SK-N-SH treated with all-trans-retinoic acid at 6 μM for 48 hours (cell line): ENCODE data around the gene ELOVL5.
"Not testable (repeated sequence)": the region's sequence is repeated elsewhere in the genome, so short reads cannot be mapped to it uniquely, and the experiment has no call there.

Experiments
- ATAC-seq: fragments of 200-7000 bp; cut with Tn5 transposase; 3 replicates; pipeline ENCODE4 v1.9.1; 2020; ENCODE audit warnings: mild to moderate bottlenecking, moderate library complexity
- ARNTL ChIP-seq: fragments of 450-650 bp; formaldehyde crosslinking; IDR thresholded peaks from 2 replicates; pipeline ENCODE4 v1.5.0; 2020; ENCODE audit warnings: low read depth, mild to moderate bottlenecking, moderate library complexity, borderline replicate concordance
- BACH2 ChIP-seq: fragments of 250-450 bp; sonication (Bioruptor Pico); IDR thresholded peaks from 2 replicates; pipeline ENCODE4 v1.9.0; 2021; ENCODE audit warnings: mild to moderate bottlenecking, borderline replicate concordance
- CREB5 ChIP-seq: fragments of 250-450 bp; sonication (Bioruptor Pico); IDR thresholded peaks from 2 replicates; pipeline ENCODE4 v1.5.1; 2020; ENCODE audit warnings: low read depth, mild to moderate bottlenecking, moderate library complexity
- CSDC2 ChIP-seq: fragments of 250-450 bp; sonication (Bioruptor Pico); IDR thresholded peaks from 2 replicates; pipeline ENCODE4 v1.5.0; 2020; ENCODE audit warnings: mild to moderate bottlenecking, moderate library complexity
- CSRNP3 ChIP-seq: fragments of 250-450 bp; sonication (Bioruptor Pico); IDR thresholded peaks from 2 replicates; pipeline ENCODE4 v1.5.1; 2021; ENCODE audit warnings: mild to moderate bottlenecking, moderate library complexity
- ESRRG ChIP-seq: fragments of 250-450 bp; sonication (Bioruptor Pico); IDR thresholded peaks from 2 replicates; pipeline ENCODE4 v1.6.1; 2021; ENCODE audit warnings: mild to moderate bottlenecking
- GLIS3 ChIP-seq: fragments of 250-450 bp; sonication (Bioruptor Pico); IDR thresholded peaks from 2 replicates; pipeline ENCODE4 v1.5.0; 2020; ENCODE audit warnings: mild to moderate bottlenecking, moderate library complexity
- ISL1 ChIP-seq: fragments of 250-450 bp; sonication (Bioruptor Pico); IDR thresholded peaks from 2 replicates; pipeline ENCODE4 v2.1.2; 2022; ENCODE audit warnings: mild to moderate bottlenecking, moderate library complexity
- OSR1 ChIP-seq: fragments of 250-450 bp; sonication (Bioruptor Pico); IDR thresholded peaks from 2 replicates; pipeline ENCODE4 v1.8.0; 2022; ENCODE audit warnings: moderate library complexity, mild to moderate bottlenecking, inconsistent platforms
- PATZ1 ChIP-seq: fragments of 250-450 bp; sonication (Bioruptor Pico); IDR thresholded peaks from 2 replicates; pipeline ENCODE4 v1.8.0; 2020; ENCODE audit warnings: mild to moderate bottlenecking, moderate library complexity, borderline replicate concordance
- POU6F1 ChIP-seq: fragments of 250-450 bp; sonication (Bioruptor Pico); IDR thresholded peaks from 2 replicates; pipeline ENCODE4 v1.8.0; 2021; ENCODE audit warnings: low read depth, mild to moderate bottlenecking, moderate library complexity, borderline replicate concordance
- PPARA ChIP-seq: fragments of 250-450 bp; sonication (Bioruptor Pico); IDR thresholded peaks from 2 replicates; pipeline ENCODE4 v1.5.0; 2020; ENCODE audit warnings: mild to moderate bottlenecking, borderline replicate concordance
- RARB ChIP-seq: fragments of 250-450 bp; sonication (Bioruptor Pico); IDR thresholded peaks from 2 replicates; pipeline ENCODE4 v1.8.0; 2021; ENCODE audit warnings: mild to moderate bottlenecking, moderate library complexity
- TCF4 ChIP-seq: fragments of 250-450 bp; sonication (Bioruptor Pico); IDR thresholded peaks from 2 replicates; pipeline ENCODE4 v1.8.0; 2021; ENCODE audit warnings: mild to moderate bottlenecking, moderate library complexity, borderline replicate concordance
- TOX ChIP-seq: fragments of 250-450 bp; sonication (Bioruptor Pico); IDR thresholded peaks from 2 replicates; pipeline ENCODE4 v1.8.0; 2021; ENCODE audit warnings: mild to moderate bottlenecking, moderate library complexity, borderline replicate concordance
- TSHZ2 ChIP-seq: fragments of 250-450 bp; sonication (Bioruptor Pico); IDR thresholded peaks from 2 replicates; pipeline ENCODE4 v1.5.0; 2020; ENCODE audit warnings: mild to moderate bottlenecking, moderate library complexity
- ZC3H10 ChIP-seq: fragments of 250-450 bp; sonication (Bioruptor Pico); IDR thresholded peaks from 2 replicates; pipeline ENCODE4 v1.5.1; 2021; ENCODE audit warnings: mild to moderate bottlenecking, moderate library complexity
- ZFP3 ChIP-seq: fragments of 250-450 bp; sonication (Bioruptor Pico); IDR thresholded peaks from 2 replicates; pipeline ENCODE4 v1.5.0; 2020; ENCODE audit warnings: mild to moderate bottlenecking, moderate library complexity
- ZFP30 ChIP-seq: fragments of 450-650 bp; formaldehyde crosslinking; IDR thresholded peaks from 2 replicates; pipeline ENCODE4 v1.5.0; 2022; ENCODE audit warnings: mild to moderate bottlenecking, moderate library complexity
- ZNF565 ChIP-seq: fragments of 450-650 bp; formaldehyde crosslinking; conservative IDR thresholded peaks from 2 replicates; pipeline ENCODE4 v1.5.0; 2020; ENCODE audit warnings: low read depth, mild to moderate bottlenecking, moderate library complexity
- ZNF70 ChIP-seq: fragments of 450-650 bp; formaldehyde crosslinking; IDR thresholded peaks from 2 replicates; pipeline ENCODE4 v1.5.0; 2020; ENCODE audit warnings: mild to moderate bottlenecking, moderate library complexity
- ZNF8 ChIP-seq: fragments of 450-650 bp; formaldehyde crosslinking; IDR thresholded peaks from 2 replicates; pipeline ENCODE4 v1.5.0; 2020; ENCODE audit warnings: mild to moderate bottlenecking, moderate library complexity

ELOVL5 gene

GRCh38 chr6:53320964-53321363 is 27.8 kb downstream of the ELOVL5 start:
- no peak for ATAC-seq

GRCh38 chr6:53318429-53318828 is 30.3 kb downstream of the ELOVL5 start:
- TF ChIP-seq RARB (CRISPR knock-in tag), result no peak
- TF ChIP-seq, all 23 proteins: peak for 0
- no peak for ATAC-seq

More at GRCh38 chr6:53320964-53321363, 27.8 kb downstream of the ELOVL5 start:
- TF ChIP-seq CSRNP3 (no peak), ZC3H10 (CRISPR knock-in tag) (no peak), CREB5 (no peak), ZNF565 (CRISPR knock-in tag) (no peak), ARNTL (CRISPR knock-in tag) (no peak), OSR1 (CRISPR knock-in tag) (no peak), TCF4 (CRISPR knock-in tag) (no peak), RARB (CRISPR knock-in tag) (no peak), ZNF70 (CRISPR knock-in tag) (no peak), CSDC2 (CRISPR knock-in tag) (no peak), GLIS3 (CRISPR knock-in tag) (no peak), ZFP30 (CRISPR knock-in tag) (no peak), ISL1 (CRISPR knock-in tag) (no peak), BACH2 (CRISPR knock-in tag) (no peak), POU6F1 (CRISPR knock-in tag) (no peak), PATZ1 (CRISPR knock-in tag) (no peak), ZNF8 (CRISPR knock-in tag) (no peak), ZFP3 (CRISPR knock-in tag) (no peak), TSHZ2 (CRISPR knock-in tag) (no peak)

- ATAC-seq, result no peak
- TF ChIP-seq CREB5, result no peak
- no peak for TF ChIP-seq PPARA
- no peak for TF ChIP-seq CSRNP3
- TF ChIP-seq BACH2 (CRISPR knock-in tag), result no peak
- TF ChIP-seq ZFP3 (CRISPR knock-in tag), result no peak
- TF ChIP-seq TSHZ2 (CRISPR knock-in tag), result no peak
- no peak for TF ChIP-seq ZNF70 (CRISPR knock-in tag)
- TF ChIP-seq TOX (CRISPR knock-in tag), result no peak
- TF ChIP-seq TCF4 (CRISPR knock-in tag), result no peak
- TF ChIP-seq ISL1 (CRISPR knock-in tag), result no peak
- TF ChIP-seq ESRRG (CRISPR knock-in tag), result no peak
These were observed 30.9 kb downstream of the ELOVL5 start for GRCh38 chr6:53317861-53318260.

GRCh38 chr6:53317299-53317698 is 31.5 kb downstream of the ELOVL5 start:
- not testable (repeated sequence) for ATAC-seq
